ENCODE results near the gene UBL5.

Gene UBL5

DNA sequence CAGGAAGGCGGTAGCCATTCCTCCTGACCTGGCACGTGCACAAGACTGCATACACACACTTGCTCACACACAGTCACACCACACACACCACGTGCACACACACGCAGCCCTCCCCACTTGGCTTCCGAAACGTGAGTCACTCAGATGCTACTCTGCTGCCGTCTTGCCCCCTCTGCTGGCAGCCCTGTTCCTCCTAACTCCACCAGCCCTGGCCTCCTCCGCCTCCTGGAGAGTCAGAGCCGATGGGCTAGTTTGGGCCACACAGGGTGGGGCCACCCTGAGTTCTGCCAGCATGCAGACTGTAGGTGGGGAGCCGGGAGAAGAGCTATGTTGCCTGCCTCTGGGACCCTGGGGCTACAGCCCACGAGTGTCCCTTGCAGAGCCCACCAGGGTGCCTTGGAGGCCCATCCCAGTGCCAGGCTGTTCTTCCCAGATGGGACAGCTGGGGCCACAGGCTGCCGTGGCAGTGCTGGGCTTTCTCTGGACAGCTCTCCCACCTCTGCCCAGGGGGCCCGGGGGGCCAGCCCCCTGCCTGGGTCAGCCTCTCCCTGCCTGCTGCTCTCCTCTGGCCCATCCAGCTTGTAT lies 19.5 kb downstream of the UBL5 start:
- peak; percentile 93 for DNase-seq (ENCODE audit: low read depth)
- TF ChIP-seq, protein P1, sequence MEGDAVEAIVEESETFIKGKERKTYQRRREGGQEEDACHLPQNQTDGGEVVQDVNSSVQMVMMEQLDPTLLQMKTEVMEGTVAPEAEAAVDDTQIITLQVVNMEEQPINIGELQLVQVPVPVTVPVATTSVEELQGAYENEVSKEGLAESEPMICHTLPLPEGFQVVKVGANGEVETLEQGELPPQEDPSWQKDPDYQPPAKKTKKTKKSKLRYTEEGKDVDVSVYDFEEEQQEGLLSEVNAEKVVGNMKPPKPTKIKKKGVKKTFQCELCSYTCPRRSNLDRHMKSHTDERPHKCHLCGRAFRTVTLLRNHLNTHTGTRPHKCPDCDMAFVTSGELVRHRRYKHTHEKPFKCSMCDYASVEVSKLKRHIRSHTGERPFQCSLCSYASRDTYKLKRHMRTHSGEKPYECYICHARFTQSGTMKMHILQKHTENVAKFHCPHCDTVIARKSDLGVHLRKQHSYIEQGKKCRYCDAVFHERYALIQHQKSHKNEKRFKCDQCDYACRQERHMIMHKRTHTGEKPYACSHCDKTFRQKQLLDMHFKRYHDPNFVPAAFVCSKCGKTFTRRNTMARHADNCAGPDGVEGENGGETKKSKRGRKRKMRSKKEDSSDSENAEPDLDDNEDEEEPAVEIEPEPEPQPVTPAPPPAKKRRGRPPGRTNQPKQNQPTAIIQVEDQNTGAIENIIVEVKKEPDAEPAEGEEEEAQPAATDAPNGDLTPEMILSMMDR (IDR thresholded peaks at IDR 0.05; ENCODE audit: low read length, missing control alignments), result peak; percentile 91
- no peak overlapping the region for H3K4me3 ChIP-seq (replicated peaks; ENCODE audit: low read depth, low read length)

DNA sequence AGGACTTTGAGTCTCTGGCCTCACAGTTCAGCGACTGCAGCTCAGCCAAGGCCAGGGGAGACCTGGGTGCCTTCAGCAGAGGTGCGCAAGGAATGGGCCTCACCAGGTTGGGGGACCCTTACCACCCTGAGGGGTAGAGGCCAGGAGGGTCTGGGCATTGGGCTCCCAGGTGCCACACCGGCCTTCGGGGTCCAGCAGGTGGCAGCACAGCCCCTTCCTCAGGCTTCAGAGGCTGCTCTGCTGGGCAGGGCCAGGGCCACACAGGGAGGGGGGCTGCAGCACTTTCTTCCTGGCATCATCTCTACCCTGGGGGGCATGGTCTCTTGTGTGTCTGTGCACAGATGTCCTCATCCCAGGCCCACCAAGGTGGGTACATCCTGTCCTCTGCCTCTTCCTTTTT lies 20.3 kb downstream of the UBL5 start:
- DNase-seq (ENCODE audit: low read depth), result no peak

DNA sequence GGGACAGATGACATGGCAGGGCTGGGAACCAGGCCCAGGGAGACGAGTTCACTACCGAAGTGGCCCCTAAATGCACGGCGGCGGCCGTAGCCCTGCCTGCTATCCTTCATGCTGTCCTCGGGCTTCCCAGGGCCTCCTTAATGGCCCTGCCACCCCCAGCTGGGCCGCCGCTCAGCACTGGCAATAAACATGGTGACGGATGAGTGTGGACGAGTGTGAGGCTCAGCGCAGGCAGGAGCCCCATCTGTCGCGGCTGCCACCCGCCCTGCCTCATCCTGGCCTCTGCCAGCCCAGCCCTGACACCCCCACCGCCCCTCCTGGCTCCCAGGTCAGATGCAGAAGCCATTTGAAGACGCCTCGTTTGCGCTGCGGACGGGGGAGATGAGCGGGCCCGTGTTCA lies 21.0 kb downstream of the UBL5 start:
- DNase-seq (ENCODE audit: low read depth), result no peak
- H3K4me3 ChIP-seq (replicated peaks; ENCODE audit: low read depth, low read length), result no peak overlapping the region
- TF ChIP-seq, protein P1 (IDR thresholded peaks at IDR 0.05; ENCODE audit: low read length, missing control alignments), result no peak

More for the DNA sequence above, 20.3 kb downstream of the UBL5 start:
- TF ChIP-seq, protein P1 (IDR thresholded peaks at IDR 0.05; ENCODE audit: low read length, missing control alignments), result peak; percentile 32
- H3K4me3 ChIP-seq (replicated peaks; ENCODE audit: low read depth, low read length), result no peak overlapping the region

DNA sequence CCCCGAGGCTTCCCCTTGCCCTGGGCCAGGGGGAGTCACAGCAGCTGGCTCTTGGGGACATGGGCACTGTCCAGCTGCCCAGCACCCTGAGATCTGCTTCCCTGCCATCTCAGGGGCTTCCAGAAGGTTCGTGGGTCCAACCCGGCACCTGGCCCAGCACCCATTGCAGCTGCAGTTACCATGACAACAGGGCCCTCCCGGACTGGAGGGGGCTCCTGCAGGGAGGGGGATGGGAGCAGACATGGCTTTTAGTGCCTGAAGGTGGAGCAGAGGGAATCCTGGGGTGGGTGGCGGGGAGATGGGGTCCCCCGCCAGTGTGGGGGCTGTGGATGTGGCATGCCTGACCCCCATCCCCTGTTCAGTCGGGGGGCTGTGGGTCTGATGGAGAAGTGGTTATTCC lies 22.1 kb downstream of the UBL5 start:
- TF ChIP-seq, protein P1 (IDR thresholded peaks at IDR 0.05; ENCODE audit: low read length, missing control alignments), result no peak
- no peak overlapping the region for H3K4me3 ChIP-seq (replicated peaks; ENCODE audit: low read depth, low read length)
- no peak for DNase-seq (ENCODE audit: low read depth)

DNA sequence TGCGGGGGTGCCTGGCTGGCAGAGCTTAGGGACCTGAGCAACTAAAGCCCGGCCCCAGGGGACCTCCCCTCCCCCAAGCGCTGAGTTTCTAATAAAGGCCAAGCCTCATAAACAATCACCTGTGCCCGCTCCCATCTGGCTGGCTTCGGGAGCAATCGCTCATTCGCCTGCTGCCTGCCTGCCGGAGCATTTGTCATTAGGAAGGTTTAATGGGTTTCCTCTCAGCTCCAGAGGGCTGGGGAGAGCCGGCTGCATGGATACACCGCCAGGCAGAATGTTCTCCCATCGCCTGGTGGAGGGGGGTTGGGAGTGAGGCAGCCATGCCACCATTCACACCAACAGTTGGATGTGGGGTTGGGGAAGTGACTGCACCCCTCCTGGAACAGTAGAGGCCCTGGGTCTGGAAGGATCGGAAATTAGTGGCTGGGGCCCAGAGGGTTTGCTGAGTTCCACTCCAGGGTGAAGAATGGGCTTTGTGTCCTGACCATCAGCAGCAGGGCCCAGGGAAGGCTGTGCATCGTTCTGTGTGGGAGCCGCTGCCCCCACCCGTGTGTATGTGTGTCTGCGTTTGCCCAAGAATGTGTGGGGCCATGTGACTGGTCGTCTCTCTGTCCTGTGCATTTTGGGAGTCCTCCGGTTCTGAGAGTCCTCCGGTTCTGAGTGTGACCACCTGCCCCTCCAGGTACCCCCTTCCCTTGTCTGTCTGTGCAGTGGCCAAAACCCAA lies 22.7 kb downstream of the UBL5 start:
- no peak for DNase-seq (ENCODE audit: low read depth)
- no peak overlapping the region for H3K4me3 ChIP-seq (replicated peaks; ENCODE audit: low read depth, low read length)
- TF ChIP-seq, protein P1 (IDR thresholded peaks at IDR 0.05; ENCODE audit: low read length, missing control alignments), result no peak

DNA sequence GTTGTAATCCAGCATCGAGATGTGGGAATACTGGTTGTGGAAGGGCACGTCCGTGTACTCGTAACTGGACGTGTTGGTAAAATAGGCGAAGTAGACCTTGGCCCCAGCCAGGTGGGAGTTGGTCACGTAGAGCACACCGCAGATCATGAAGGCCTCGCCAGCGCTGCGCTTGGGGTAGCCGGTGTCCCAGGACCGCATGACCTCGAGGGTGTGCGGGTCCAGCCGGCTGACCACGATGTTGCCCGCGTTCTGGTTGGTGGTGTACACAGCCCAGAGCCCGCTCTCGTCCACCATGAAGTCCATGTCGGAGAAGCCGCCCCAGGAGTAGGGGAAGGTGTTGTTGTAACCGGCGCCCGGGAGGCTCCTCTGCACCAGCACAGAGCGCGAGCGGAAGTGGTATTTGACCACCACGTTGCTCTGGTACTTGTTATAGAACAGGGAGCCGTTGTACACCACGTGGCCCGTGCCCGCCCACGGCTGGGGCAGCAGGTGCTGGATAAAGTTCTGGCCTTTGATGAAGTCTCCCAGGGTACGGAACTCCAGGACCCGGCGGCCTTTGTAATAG lies 26.6 kb downstream of the UBL5 start:
- TF ChIP-seq, protein P1 (IDR thresholded peaks at IDR 0.05; ENCODE audit: low read length, missing control alignments), result no peak

More for the DNA sequence above, 26.6 kb downstream of the UBL5 start:
- no peak overlapping the region for H3K4me3 ChIP-seq (replicated peaks; ENCODE audit: low read depth, low read length)
- no peak for DNase-seq (ENCODE audit: low read depth)
